Activated T-cell treated with anti-CD3 and anti-CD28 coated beads, Interleukin-2, amount 50 U/mL, for 1 hour (primary cell): Measurements from ENCODE around the gene SDHAF1.
"Not testable (repeated sequence)": the region's sequence is repeated elsewhere in the genome, so short reads cannot be mapped to it uniquely, and the experiment has no call there.

Experiments used
- DNase-seq: peaks from one replicate; pipeline ENCODE4 v3.0.0-alpha.2; 2020

The SDHAF1 gene

GRCh38 chr19:35995048-35995993 is at the start of gene SDHAF1:
Gene SDHAF1, plus strand, starts transcription at chr19:35995188. Its CDS starts 87 bp downstream, at chr19:35995275.
- peak; percentile 92 for DNase-seq

- DNase-seq, result no peak
Observed at GRCh38 chr19:35946203-35946602, 48.8 kb upstream of the SDHAF1 start.

- no peak for DNase-seq
Observed at GRCh38 chr19:35949131-35949530, 45.9 kb upstream of the SDHAF1 start.

- no peak for DNase-seq
Observed at GRCh38 chr19:35955881-35956634, 38.9 kb upstream of the SDHAF1 start.

GRCh38 chr19:35957411-35957810 is 37.6 kb upstream of the SDHAF1 start:
- not testable (repeated sequence) for DNase-seq

- DNase-seq, result no peak
Observed at GRCh38 chr19:35958660-35959039, 36.3 kb upstream of the SDHAF1 start.

- peak; percentile 87 for DNase-seq
Observed at GRCh38 chr19:35959040-35959967, 35.7 kb upstream of the SDHAF1 start.

- DNase-seq, result no peak
Observed at GRCh38 chr19:35959968-35960320, 35.0 kb upstream of the SDHAF1 start.

GRCh38 chr19:35960432-35960972 is 34.5 kb upstream of the SDHAF1 start:
- DNase-seq, result no peak

- DNase-seq, result peak; percentile 41
Observed at GRCh38 chr19:35963514-35963913, 31.5 kb upstream of the SDHAF1 start.

GRCh38 chr19:35966771-35967170 is 28.2 kb upstream of the SDHAF1 start:
- no peak for DNase-seq

GRCh38 chr19:35973487-35973886 is 21.5 kb upstream of the SDHAF1 start:
- no peak for DNase-seq

GRCh38 chr19:35975608-35976214 is 19.3 kb upstream of the SDHAF1 start:
- no peak for DNase-seq

- DNase-seq, result no peak
Observed at GRCh38 chr19:35977446-35978222, 17.4 kb upstream of the SDHAF1 start.

GRCh38 chr19:35978271-35978670 is 16.7 kb upstream of the SDHAF1 start:
- DNase-seq, result no peak

- DNase-seq, result no peak
Observed at GRCh38 chr19:35978832-35979365, 16.1 kb upstream of the SDHAF1 start.

- not testable (repeated sequence) for DNase-seq
Observed at GRCh38 chr19:35980997-35981396, 14.0 kb upstream of the SDHAF1 start.

- DNase-seq, result no peak
Observed at GRCh38 chr19:35983177-35983576, 11.8 kb upstream of the SDHAF1 start.

GRCh38 chr19:35986111-35986510 is 8.9 kb upstream of the SDHAF1 start:
- no peak for DNase-seq

GRCh38 chr19:35986664-35987570 is 8.1 kb upstream of the SDHAF1 start:
- peak; percentile 28 for DNase-seq
